ENCODE measurements around the gene OLFM1. TPM values are rescaled to one million over a fixed set of nuclear protein-coding genes. Genes with fewer than 3 reads are reported as not detected.

Gene OLFM1
- total RNA-seq, 1 donor from 2014 or later: 26.0 TPM

GRCh38 chr9:135132008-135132407 lies 44.5 kb downstream of the OLFM1 start:
- Histone ChIP-seq H3K4me3 (no peak overlapping the region), H3K27me3 (no peaks in the 10 kb centered on the region), H3K4me1 (no peaks in the 10 kb centered on the region), H3K36me3 (no peaks in the 10 kb centered on the region), H3K27ac (no peak overlapping the region), H3K9me3 (no peaks in the 10 kb centered on the region)
- TF ChIP-seq CTCF (IDR thresholded peaks at IDR 0.05): no peak
- DNase-seq: no peak
- ATAC-seq: no peak
- intact Hi-C loops (cut with DNase I): no loop called here

GRCh38 chr9:135134268-135135022 lies 47.0 kb downstream of the OLFM1 start:
- DNase-seq (no peak), ATAC-seq (no peak)
- Histone ChIP-seq H3K9me3 (no peaks in the 10 kb centered on the region), H3K4me3 (no peak overlapping the region), H3K27ac (no peak overlapping the region), H3K4me1 (no peaks in the 10 kb centered on the region), H3K27me3 (peaks cover 13% of the 10 kb centered on the region), H3K36me3 (no peaks in the 10 kb centered on the region)
- intact Hi-C loops (cut with DNase I): no loop called here
- no peak for TF ChIP-seq CTCF (IDR thresholded peaks at IDR 0.05)

- Histone ChIP-seq H3K36me3 (no peaks in the 10 kb centered on the region), H3K27me3 (peaks cover 13% of the 10 kb centered on the region), H3K4me3 (no peak overlapping the region), H3K4me1 (no peaks in the 10 kb centered on the region), H3K27ac (no peak overlapping the region), H3K9me3 (no peaks in the 10 kb centered on the region)
- intact Hi-C loops (cut with DNase I): no loop called here
- ATAC-seq (no peak), DNase-seq (no peak)
- no peak for TF ChIP-seq CTCF (IDR thresholded peaks at IDR 0.05)
Measured at GRCh38 chr9:135135171-135135928, 47.9 kb downstream of the OLFM1 start.

- intact Hi-C loops (cut with DNase I): no loop called here
- H3K9me3 ChIP-seq: no peaks in the 10 kb centered on the region
- no peak for TF ChIP-seq CTCF (IDR thresholded peaks at IDR 0.05)
- no peak overlapping the region for H3K27ac ChIP-seq
- DNase-seq (no peak), ATAC-seq (no peak)
- H3K4me3 ChIP-seq: no peak overlapping the region
- H3K27me3 ChIP-seq: peaks cover 13% of the 10 kb centered on the region
- no peaks in the 10 kb centered on the region for H3K36me3 ChIP-seq
- no peaks in the 10 kb centered on the region for H3K4me1 ChIP-seq
Measured at GRCh38 chr9:135135929-135136315, 48.5 kb downstream of the OLFM1 start.

- H3K9me3 ChIP-seq: no peaks in the 10 kb centered on the region
- ATAC-seq: no peak
- peaks cover 13% of the 10 kb centered on the region for H3K27me3 ChIP-seq
- no peaks in the 10 kb centered on the region for H3K4me1 ChIP-seq
- DNase-seq: no peak
- H3K4me3 ChIP-seq: no peak overlapping the region
- intact Hi-C loops (cut with DNase I): no loop called here
- no peaks in the 10 kb centered on the region for H3K36me3 ChIP-seq
- TF ChIP-seq CTCF (IDR thresholded peaks at IDR 0.05): no peak
- no peak overlapping the region for H3K27ac ChIP-seq
Measured at GRCh38 chr9:135136481-135136880, 49.0 kb downstream of the OLFM1 start.
